ENCODE measurements around the gene MAN2A1.

The MAN2A1 gene

DNA sequence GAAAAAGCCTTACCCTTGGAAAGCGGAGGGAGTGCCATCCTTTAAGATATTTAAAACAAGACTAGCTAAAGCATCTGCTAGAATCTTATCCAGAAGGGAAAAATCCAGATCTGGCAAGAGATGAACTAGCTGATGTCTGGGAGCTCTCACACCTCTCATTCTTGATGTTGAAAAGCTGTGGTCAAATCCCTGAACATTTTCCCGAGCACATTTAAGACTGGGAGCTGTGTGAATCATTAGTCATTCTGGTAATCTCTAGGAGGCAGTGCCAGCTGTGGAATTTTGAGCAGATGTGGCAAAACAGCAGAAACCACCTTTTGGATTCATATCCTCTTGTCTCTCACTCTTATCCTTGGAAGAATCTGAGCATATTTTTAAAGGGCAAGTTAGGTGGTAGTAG is 218.0 kb downstream of the MAN2A1 start:
- DNase-seq (ENCODE audit: low read depth in 2 of 2) = no peak

DNA sequence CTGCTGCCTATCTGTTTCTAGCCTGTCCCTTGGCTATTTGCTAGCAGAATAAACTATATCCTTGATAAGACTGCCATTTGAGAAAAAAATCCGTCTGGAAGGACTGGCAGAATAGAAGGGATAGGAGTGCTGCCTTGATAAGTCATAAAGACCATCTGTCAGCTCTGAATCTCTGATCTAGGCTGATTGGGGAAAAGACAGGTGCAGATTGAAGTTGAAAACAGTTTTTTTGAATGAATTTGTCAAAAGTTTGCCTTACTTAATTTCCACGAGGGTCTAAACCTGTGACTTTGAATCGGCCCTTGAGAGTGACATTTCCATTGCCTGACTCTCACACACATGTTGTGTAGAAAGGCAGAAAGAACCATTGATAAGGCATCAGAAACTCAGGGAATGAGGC is 218.6 kb downstream of the MAN2A1 start:
- DNase-seq (ENCODE audit: low read depth in 2 of 2) = no peak

DNA sequence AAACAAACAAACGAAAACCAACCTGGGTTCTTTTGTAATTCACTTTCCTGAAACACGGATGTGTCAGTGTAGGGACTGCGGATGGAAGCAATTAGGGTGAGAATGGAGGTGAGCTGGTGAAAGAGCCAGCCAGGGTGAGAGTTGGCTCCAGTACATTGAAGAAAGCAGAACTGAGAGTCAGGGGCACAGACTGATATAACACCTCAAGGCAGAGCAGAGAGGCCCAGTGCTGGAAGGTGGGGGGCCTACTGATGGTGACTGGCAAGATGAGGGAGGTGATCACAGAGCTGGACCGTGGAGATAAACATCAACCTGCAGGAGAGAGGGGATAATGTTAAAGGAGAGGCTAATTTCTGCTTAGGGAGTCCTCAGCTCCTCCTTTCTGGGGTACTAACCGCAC is 221.1 kb downstream of the MAN2A1 start:
- no peak for DNase-seq (ENCODE audit: low read depth in 2 of 2)

DNA sequence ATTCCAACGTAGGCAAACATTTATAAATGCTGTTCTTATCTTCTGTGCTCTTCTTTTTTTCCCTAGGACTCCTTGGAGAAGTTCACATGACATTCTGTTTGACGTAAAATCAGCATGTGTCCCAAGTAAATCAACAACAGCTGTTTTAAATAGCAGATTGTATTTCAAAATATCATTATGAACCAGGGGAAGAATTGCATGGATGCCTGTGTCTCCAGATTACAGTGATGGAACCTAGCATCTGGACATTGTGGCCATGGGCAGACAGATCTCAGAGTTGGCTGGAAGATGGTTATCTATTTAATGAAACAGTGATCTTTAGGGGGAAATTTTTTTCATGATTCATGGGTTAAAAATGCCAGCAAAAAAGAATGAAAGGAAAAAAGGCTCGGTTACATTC is 222.0 kb downstream of the MAN2A1 start:
- no peak for DNase-seq (ENCODE audit: low read depth in 2 of 2)

DNA sequence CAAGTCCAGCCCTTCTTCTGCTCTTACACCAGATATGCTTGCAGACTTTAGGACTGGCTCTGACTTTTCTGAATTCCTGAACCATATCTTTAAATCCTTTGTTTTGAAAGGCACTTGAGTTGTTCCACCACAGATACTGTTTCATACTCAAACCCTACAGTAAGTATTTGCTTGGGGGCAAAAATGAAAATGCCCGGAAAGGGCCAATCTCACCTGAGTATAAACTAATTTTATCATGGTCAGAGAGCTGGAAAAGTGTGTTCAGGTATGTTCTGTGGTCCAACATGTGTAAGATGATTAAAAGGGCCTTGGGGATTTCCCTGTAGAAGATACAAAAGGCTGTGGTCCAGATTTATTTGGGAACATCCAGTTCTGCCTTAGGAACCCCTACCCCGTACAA is 225.2 kb downstream of the MAN2A1 start:
- DNase-seq (ENCODE audit: low read depth in 2 of 2) = no peak

DNA sequence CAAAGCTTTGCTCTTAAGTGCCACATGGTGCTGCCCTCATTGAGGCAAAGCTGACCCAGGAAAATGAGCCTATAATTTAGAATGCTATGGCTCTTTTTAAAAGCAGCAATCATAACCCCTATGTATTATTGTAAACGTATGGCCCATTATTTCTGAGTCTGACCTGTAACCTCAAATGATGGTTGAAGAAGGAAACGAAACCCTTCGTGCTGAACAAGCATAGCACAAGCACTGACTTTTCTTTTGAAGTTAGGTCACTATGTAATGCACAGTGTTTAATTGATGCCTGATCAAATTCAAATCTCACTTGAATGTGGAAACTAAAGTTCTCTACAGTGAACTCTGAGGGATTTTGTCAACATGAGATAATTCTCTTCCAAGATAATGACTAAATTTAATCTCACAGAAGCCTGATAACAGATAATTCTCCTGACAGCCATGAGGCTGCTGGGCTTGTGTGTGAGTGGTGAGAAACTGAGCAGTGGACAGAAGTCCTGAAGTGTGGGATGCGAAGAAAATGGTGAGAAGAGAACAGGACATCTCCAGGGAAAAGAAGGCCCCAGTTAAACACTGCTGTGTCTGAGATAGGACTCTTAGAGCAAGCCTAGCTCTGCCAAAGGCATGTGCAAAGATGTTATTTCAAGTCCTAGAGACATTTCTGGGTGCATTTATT is 226.9 kb downstream of the MAN2A1 start:
- DNase-seq (ENCODE audit: low read depth in 2 of 2) = no peak
